Stimulated activated CD4-positive, alpha-beta T cell treated with anti-CD3 and anti-CD28 coated beads, Interleukin-15, amount 100 ng/mL, for 1 hour (primary cell): ENCODE measurements around the gene GPER1.
"Not testable (repeated sequence)": the region's sequence is repeated elsewhere in the genome, so short reads cannot be mapped to it uniquely, and the experiment has no call there.

Source experiments
- DNase-seq, 2 donors: peaks; one replicate each; pipeline ENCODE4 v3.0.0-alpha.2; 2020; ENCODE audit warnings: low read depth in 1 of 2, low spot score in 1 of 2

The GPER1 gene

GRCh38 chr7:1101563-1102431 lies 13.9 kb downstream of the GPER1 start:
- no peak for DNase-seq

- no peak for DNase-seq
Measured at GRCh38 chr7:1103009-1103788, 15.3 kb downstream of the GPER1 start.

- no peak for DNase-seq
Measured at GRCh38 chr7:1103789-1104515, 16.0 kb downstream of the GPER1 start.

GRCh38 chr7:1104516-1105179 lies 16.7 kb downstream of the GPER1 start:
- DNase-seq = no peak

GRCh38 chr7:1105189-1105588 lies 17.3 kb downstream of the GPER1 start:
- no peak for DNase-seq

GRCh38 chr7:1106063-1106792 lies 18.3 kb downstream of the GPER1 start:
- DNase-seq = no peak

DNA sequence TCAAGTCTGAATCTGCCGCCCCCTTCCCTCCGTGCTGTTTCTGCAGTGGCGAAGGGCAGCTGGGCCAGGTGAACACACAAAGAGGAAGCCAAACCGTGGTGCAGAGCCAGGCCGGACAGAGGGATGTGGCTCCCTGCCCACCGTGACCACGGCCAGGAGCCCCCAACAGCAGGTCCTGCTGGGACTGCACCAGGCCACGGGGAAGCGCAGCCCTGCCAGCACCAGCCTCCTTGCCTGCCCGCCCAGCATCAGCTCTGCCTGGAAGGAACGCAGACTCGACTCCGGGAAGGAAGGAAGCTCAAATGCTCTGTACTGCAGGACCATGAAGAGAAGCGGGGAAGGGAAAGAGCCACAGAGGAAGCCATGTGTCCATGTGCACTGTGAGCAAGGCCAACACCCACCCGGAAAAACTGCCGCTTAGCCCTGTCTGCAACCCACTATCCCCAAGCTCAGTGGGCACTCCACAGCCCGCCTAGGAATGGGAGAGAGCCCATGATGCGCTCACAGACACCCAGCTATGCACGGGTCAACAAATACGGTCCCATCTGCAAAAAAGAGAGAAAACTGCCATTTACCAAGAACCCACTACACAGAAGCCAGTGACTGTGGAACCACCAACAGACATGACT lies 19.0 kb downstream of the GPER1 start:
- DNase-seq = no peak

DNA sequence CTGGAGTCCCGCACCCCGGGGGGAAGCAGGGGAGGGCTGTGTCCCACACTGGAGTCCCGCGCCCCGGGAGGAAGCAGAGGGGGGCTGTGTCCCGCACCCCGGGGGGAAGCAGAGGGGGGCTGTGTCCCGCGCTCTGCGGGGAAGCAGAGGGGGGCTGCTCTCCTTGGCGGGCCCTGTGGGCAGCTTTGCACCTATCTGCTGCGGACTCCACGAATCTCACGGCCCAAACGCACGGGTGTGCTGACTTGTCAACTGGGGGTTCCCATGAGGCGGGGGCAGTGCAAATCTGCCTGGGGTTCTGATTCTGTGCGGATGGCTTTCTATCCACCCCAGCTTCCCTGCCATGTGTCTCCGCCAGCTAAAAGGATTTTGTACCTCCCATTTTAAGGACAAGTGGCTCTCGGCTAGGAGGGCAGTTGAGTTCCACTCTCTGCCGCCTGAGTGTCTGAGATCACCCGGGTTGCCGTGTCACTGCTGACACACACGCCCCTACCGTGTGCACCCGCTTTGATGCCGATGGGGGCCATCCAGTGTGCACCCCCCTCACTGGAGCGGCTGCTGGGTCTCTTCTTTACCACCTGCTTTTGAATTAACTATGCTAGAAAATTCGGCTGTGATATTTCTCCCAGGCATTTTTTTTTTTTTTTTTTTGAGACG lies 20.5 kb downstream of the GPER1 start:
- DNase-seq = no peak

GRCh38 chr7:1109581-1110310 lies 21.8 kb downstream of the GPER1 start:
- no peak for DNase-seq

- no peak for DNase-seq
Measured at GRCh38 chr7:1110358-1110757, 22.4 kb downstream of the GPER1 start.

- DNase-seq = no peak
Measured at GRCh38 chr7:1111156-1111555, 23.2 kb downstream of the GPER1 start.

DNA sequence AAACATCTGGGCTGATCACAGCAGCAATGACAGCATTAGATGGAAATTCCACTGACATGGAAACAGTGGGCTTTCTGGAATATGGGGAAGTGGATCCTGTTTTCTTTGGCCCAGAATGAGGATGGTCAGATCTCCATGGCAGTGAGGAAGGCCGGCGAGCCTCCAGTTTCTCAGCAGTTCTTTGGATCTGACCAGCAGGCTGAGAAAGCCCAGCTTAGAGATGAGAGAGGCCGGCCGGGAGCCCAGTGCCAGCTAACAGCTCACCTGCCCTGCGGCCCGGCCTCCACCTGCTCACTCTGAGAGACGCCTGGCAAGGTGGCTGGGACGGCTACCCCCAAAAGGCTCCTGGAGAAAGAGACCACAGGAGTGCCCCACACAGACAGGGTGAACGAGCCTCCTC lies 24.2 kb downstream of the GPER1 start:
- DNase-seq = no peak

GRCh38 chr7:1112625-1113547 lies 25.0 kb downstream of the GPER1 start:
- DNase-seq = no peak

DNA sequence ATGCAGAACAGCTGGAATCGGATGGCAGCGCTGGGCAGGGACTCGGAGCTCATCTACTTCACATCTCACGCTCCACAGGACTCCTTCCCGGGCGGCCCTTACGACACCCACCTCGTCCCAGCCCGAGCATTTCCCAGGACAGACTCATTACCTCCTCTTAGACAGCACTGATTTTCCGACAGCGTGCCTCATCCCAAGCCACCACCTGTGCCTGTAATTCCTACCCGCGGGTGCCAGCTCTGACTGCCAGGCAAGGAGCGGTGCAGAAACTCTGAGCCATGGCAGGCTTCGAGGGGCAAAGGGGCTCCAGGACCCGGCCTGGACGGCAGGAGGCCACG lies 25.6 kb downstream of the GPER1 start:
- no peak for DNase-seq

- no peak for DNase-seq
Measured at GRCh38 chr7:1114088-1114487, 26.2 kb downstream of the GPER1 start.

DNA sequence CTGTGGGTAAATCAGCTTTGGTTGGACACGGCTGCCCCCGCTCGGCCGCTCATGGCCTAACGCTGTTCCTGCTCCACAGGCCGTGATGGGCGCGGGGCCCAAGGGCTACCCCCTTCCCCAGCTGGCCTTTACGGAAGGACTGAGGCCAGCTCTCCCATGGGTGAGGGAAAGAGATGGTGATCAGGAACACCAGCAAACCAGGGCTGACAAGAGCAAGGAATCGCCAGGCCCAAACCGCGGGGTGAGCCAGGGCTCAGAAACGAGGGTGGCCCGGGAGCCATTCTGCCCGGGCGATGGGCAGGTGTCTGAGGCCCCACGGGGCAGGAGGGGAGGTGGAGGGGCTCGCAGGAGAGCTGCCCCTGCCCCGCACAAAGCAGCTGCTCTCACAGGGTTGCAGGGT lies 26.6 kb downstream of the GPER1 start:
- no peak for DNase-seq

DNA sequence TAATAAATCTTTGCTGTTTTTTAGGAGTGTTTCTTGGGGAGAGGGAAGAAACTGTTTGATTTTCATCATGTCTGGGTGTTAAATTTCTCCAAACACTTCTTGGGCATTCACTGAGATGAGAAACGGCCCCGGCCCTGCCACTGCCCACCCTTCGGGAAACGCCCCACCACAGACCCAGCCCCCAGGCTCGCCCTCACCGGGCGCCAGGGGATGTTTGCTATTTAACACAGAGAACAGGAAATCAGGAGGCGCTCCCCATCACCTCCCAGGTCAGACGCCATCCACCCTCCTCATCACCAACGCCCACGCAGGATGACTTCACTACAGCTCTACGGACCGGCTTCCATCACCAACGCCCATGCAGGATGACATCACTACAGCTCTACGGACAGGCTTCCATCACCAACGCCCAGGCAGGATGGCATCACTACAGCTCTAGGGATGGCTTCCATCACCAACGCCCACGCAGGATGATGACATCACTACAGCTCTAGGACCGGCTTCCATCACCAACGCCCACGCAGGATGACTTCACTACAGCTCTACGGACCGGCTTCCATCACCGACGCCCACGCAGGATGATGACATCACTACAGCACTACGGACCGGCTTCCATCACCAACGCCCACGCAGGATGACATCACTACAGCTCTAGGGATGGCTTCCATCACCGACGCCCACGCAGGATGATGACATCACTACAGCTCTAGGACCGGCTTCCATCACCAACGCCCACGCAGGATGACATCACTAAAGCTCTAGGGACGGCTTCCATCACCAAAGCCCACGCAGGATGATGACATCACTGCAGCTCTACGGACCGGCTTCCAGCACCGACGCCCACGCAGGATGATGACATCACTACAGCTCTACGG lies 27.5 kb downstream of the GPER1 start:
- DNase-seq = not testable (repeated sequence)
